Glomerular visceral epithelial cell (primary cell): Measurements from ENCODE around the gene TBC1D9B.
"Not testable (repeated sequence)": the region's sequence is repeated elsewhere in the genome, so short reads cannot be mapped to it uniquely, and the experiment has no call there.

Experiments used
- DNase-seq: peaks from one replicate; pipeline ENCODE4 v3.0.0-alpha.2; 2016; ENCODE audit errors: extremely low spot score

Gene TBC1D9B

DNA sequence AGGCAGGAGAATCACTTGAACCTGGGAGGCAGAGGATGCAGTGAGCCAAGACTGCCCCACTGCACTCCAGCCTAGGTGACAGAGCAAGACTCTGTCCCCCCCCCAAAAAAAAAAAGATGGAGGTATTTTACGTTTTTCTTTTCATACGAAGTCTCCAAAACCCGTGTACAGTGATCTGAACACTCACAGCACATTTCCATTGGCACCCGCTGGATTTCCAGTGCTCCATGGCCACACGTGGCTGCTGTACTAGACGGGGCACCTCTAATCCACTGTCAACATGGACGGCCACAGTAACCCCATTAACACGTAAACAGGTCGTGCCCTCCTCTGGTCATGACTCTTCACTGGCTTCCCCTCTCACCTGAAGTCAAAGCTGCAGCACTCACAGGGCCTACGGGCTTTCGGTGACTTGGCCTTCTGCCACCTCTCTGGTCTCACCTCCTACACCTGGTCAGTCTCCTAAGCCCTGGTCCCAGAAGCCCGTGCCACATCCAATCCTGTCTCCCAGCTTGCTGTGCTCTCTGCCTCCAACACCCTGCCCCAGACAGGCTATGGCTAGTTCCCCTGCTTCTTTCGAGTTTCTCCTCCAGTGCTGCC is 22.1 kb downstream of the TBC1D9B start:
- DNase-seq: no peak

- no peak for DNase-seq
Measured at GRCh38 chr5:179883163-179883562, 24.5 kb downstream of the TBC1D9B start.

DNA sequence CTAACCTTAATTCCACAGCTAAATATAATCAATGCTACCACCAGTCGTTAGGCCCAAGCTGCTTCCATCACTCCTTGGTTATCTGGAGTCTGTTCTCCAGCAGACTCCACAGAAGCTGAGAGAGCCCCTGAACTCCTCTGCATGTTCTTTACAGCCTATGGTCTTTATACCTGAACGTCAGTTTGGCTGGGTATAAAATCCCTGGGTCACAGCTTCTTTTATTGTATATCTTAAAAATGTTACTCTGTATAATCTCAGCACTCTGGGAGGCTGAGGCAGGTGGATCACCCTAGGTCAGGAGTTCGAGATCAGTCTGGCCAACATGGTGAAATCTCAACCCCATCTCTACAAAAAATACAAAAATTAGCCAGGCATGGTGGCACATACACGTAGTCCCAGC is 25.4 kb downstream of the TBC1D9B start:
- DNase-seq: no peak

GRCh38 chr5:179880848-179881590 is 26.7 kb downstream of the TBC1D9B start:
- DNase-seq: no peak

- DNase-seq: no peak
Measured at GRCh38 chr5:179880066-179880650, 27.5 kb downstream of the TBC1D9B start.

- DNase-seq: no peak
Measured at GRCh38 chr5:179879690-179880010, 28.0 kb downstream of the TBC1D9B start.

- DNase-seq: no peak
Measured at GRCh38 chr5:179879003-179879689, 28.6 kb downstream of the TBC1D9B start.

DNA sequence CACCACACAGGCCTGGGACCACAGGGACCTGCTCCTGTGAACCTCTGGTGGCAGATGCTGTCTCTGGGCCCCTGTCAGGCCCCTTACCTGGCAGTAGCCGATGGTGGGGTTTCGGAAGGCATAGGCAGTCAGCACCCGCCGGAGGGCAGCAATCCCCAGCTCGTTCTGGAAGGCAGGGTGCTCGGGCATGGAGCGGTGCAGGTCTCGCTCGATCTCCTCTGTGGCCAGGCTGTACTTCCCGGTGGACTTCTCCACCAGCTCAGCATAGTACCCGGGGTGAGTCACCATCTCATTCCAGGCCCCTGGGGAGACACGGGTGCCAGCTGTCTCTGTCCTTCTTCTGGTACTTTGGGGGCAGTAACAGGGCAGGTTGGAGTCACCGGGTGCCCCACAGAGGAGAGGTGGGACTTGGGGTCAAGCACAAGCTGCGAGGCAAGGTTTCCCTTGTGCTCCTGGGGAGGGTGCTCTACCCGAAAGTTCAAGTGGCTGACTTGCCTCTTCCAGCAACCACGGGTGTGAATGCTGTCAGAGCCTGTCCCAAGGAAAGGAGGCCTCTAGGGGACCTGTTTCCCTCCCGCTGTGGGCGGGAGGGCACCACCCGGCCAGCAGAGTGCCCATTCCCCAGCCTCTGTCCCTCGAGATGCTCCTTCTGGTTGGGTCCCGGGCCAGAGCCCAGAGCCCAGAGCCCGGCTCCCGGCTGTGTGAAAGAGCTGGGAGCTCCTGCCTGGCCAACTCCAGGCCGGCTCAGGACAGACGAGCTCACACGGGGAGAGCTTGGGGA is 29.3 kb downstream of the TBC1D9B start:
- peak; percentile 30 for DNase-seq

DNA sequence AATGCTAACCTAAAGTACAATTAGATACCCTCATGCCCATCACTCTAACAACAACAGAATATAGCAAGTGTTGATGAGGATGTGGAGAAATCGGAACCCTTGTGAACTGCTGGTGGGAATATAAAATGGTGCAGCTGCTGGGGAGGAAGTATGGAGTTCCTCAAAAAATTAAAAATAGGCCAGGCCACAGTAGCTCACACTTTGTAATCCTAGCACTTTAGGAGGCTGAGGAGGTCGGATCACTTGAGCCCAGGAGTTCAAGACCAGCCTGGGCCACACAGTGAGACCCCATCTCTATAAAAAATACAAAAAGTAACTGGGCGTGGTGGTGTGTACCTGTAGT is 31.1 kb downstream of the TBC1D9B start:
- no peak for DNase-seq

- DNase-seq: no peak
Measured at GRCh38 chr5:179875741-179876609, 31.7 kb downstream of the TBC1D9B start.

DNA sequence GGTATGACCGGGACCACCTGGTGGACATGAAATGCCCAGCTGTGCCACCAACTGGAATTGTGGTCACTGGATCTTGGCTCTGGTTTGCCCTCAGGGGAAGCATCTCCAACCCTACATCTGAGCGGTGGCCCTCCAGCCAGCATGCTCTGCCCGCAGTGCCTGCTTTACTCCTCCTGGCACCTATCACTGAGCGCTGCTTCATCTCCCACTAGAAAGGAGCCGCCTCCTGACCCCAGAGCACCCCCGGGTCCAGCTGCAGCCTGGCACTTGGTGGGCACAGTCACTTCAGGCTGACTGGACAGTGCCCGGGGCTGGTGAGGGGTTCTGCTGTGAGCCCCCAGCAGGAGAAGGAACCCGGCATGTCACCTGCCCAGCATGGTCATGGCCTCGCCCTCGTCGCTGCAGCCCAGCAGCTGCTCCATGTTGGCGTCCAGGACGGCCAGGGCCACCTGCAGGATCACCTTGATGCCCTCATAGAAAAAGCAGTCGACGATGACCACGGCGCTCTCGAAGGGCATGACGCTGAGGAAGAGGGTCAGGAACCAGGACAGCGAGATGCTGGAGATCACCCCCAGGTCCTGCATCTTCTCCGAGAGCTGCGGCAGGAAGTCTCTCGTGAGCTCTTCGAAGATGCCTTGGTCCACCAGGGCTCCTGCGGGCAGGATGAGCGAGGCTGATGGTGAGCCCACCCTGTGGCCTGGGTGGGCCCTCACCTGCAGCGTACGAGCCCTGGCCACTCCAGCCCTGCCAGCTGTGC is 33.0 kb downstream of the TBC1D9B start:
- DNase-seq: no peak

DNA sequence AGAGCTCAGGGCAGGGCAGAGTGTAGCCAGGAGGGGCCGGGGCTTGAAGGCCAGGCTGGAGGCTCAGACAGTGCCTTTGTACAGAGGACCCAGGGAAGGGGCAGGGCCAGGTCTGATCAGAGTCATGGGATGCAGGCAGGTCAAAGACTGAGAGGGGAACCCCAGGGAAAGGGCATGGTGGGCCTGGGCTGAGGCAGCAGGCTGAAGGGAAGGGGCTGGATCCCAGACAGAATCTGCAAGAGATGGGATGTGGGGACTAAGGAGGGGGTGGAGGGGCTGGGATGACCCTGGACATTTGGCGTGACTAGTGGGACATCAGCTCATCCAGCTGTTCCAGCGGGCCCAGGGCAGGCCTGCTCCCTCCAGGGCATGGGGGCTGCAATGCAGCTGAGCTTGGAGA is 33.6 kb downstream of the TBC1D9B start:
- no peak for DNase-seq

- DNase-seq: no peak
Measured at GRCh38 chr5:179873588-179874110, 34.0 kb downstream of the TBC1D9B start.

DNA sequence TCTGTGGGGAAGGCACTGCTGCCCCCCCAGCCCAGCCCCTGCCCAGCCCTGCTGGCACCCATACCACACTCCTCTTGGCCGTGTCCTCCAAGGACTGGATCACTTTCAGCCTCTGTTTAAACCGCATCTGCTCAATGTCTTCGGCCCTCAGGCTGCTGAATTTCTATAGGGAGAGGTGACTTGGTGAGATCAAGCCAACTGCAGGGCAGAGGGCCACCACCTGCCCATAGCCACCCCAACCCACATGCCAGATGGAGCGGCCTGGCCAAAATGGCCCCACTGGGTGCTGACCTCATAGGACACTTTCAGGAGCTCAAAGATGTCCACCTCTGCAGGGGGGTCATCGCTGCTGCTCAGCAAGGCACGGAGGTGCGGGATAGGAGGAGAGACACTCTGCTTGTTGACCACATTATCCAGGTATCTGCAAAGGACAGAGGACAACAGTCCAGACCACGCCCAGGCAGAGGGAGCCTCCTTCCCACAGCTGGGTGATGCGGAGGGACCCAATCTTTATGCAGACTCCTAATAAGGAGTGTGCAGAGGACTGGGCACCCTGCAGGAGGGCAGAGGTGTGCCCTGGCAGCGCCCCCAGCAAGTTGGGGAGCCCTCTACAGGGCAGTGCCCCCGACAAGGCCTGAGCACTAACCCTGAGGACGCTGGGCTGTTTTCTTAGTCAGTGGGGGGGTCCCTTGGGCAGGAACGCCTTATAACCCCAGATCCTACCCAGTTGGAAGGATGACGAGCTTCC is 34.7 kb downstream of the TBC1D9B start:
- DNase-seq: no peak

GRCh38 chr5:179872055-179872827 is 35.5 kb downstream of the TBC1D9B start:
- no peak for DNase-seq

GRCh38 chr5:179871533-179871932 is 36.2 kb downstream of the TBC1D9B start:
- DNase-seq: not testable (repeated sequence)

GRCh38 chr5:179870952-179871351 is 36.7 kb downstream of the TBC1D9B start:
- no peak for DNase-seq

GRCh38 chr5:179870403-179870903 is 37.2 kb downstream of the TBC1D9B start:
- peak; percentile 55 for DNase-seq
